OCI-LY1 (cell line): Measurements from ENCODE around the gene ATAD3A.
"Not testable (repeated sequence)": the region's sequence is repeated elsewhere in the genome, so short reads cannot be mapped to it uniquely, and the experiment has no call there.

Experiments used
- H2AFZ ChIP-seq: fragments of 200-600 bp; sonication (generic), shearing (Covaris generic); 2 replicates; pipeline ENCODE4 v1.6.0; 2014; ENCODE audit warnings: antibody characterized with exemption, mild to moderate bottlenecking, low read length
- H3F3A ChIP-seq: fragments of 200-600 bp; sonication (generic), shearing (Covaris generic); 2 replicates; pipeline ENCODE4 v1.6.0; 2014; ENCODE audit warnings: mild to moderate bottlenecking, antibody characterized with exemption, low read length, moderate library complexity; ENCODE audit not compliant: insufficient read depth
- H3K27ac ChIP-seq: fragments of 200-600 bp; sonication (generic); 2 replicates; pipeline ENCODE4 v1.5.1; 2014; ENCODE audit warnings: low read length, mixed run types, mild to moderate bottlenecking, low read depth; ENCODE audit not compliant: poor library complexity, severe bottlenecking
- H3K27me3 ChIP-seq: fragments of 200-600 bp; sonication (generic); 2 replicates; pipeline ENCODE4 v1.6.0; 2014; ENCODE audit warnings: antibody characterized with exemption, mild to moderate bottlenecking, low read length, moderate library complexity; ENCODE audit not compliant: insufficient read depth
- H3K36me3 ChIP-seq: fragments of 200-600 bp; sonication (generic); 2 replicates; pipeline ENCODE4 v1.6.1; 2014; ENCODE audit warnings: mild to moderate bottlenecking, antibody characterized with exemption, low read length, moderate library complexity, mixed read lengths; ENCODE audit not compliant: insufficient read depth
- H3K4me1 ChIP-seq: fragments of 200-600 bp; sonication (generic); 2 replicates; pipeline ENCODE4 v1.5.1; 2014; ENCODE audit warnings: mild to moderate bottlenecking, low read length, moderate library complexity; ENCODE audit not compliant: insufficient read depth, severe bottlenecking
- H3K4me2 ChIP-seq: fragments of 200-600 bp; sonication (generic), shearing (Covaris generic); 2 replicates; pipeline ENCODE4 v1.6.1; 2014; ENCODE audit warnings: low read length
- H3K4me3 ChIP-seq: fragments of 200-600 bp; sonication (generic); 2 replicates; pipeline ENCODE4 v1.5.1; 2014; ENCODE audit warnings: low read length, low read depth, mild to moderate bottlenecking, mixed read lengths; ENCODE audit not compliant: poor library complexity, severe bottlenecking
- H3K79me2 ChIP-seq: fragments of 200-600 bp; shearing (Covaris generic); 2 replicates; pipeline ENCODE4 v1.6.1; 2016; ENCODE audit warnings: mixed run types, low read length, mixed read lengths; ENCODE audit not compliant: insufficient read depth
- H3K9ac ChIP-seq: fragments of 200-600 bp; sonication (generic), shearing (Covaris generic); 2 replicates; pipeline ENCODE4 v1.6.1; 2014; ENCODE audit warnings: mild to moderate bottlenecking, low read length, mixed read lengths
- H3K9me2 ChIP-seq: fragments of 200-600 bp; sonication (generic), shearing (Covaris generic); 2 replicates; pipeline ENCODE4 v1.6.1; 2014; ENCODE audit warnings: low read depth, mild to moderate bottlenecking, low read length, mixed read lengths
- H3K9me3 ChIP-seq: fragments of 200-600 bp; shearing (Covaris generic); 2 replicates; pipeline ENCODE4 v1.6.1; 2014; ENCODE audit warnings: low read length, mixed read lengths
- H4K20me1 ChIP-seq: fragments of 200-600 bp; sonication (generic), shearing (Covaris generic); 2 replicates; pipeline ENCODE4 v1.6.0; 2016; ENCODE audit warnings: mild to moderate bottlenecking, low read length; ENCODE audit not compliant: insufficient read depth
- CTCF ChIP-seq: fragments of 200-600 bp; sonication (generic), shearing (Covaris generic); IDR thresholded peaks from 2 replicates; pipeline ENCODE4 v1.5.1; 2017; ENCODE audit warnings: mild to moderate bottlenecking, antibody characterized with exemption, low read length, moderate library complexity, mixed read lengths
- EZH2 ChIP-seq: fragments of 200-600 bp; sonication (generic), shearing (Covaris generic); IDR thresholded peaks from 2 replicates; pipeline ENCODE4 v1.8.0; 2017; ENCODE audit warnings: borderline replicate concordance, mixed run types, mild to moderate bottlenecking, antibody characterized with exemption, low read length, moderate library complexity, mixed read lengths

The ATAD3A gene

GRCh38 chr1:1510912-1511532 is 940 bp upstream of the ATAD3A start:
- Histone ChIP-seq H3K9me2 (no peaks in the 10 kb centered on the region), H3F3A (no peaks in the 10 kb centered on the region), H4K20me1 (no peaks in the 10 kb centered on the region), H3K36me3 (peaks cover 10% of the 10 kb centered on the region), H3K27ac (peak overlapping the region; percentile 84), H3K4me3 (peak overlapping the region; percentile 96), H3K27me3 (no peaks in the 10 kb centered on the region), H2AFZ (no peak overlapping the region), H3K79me2 (no peaks in the 10 kb centered on the region), H3K4me2 (peak overlapping the region; percentile 84), H3K9ac (peak overlapping the region; percentile 98), H3K9me3 (no peaks in the 10 kb centered on the region), H3K4me1 (peaks cover 24% of the 10 kb centered on the region)
- TF ChIP-seq CTCF (peak; percentile 8; the same call in 1 of the 2 replicates), EZH2 (no peak)

GRCh38 chr1:1512425-1512824 is 463 bp downstream of the ATAD3A start:
- H3K79me2 ChIP-seq, H3K9me2 ChIP-seq, H4K20me1 ChIP-seq, H3K27ac ChIP-seq, H3K9me3 ChIP-seq, H3K27me3 ChIP-seq, H3F3A ChIP-seq, H2AFZ ChIP-seq: not testable (repeated sequence)
- peaks cover 20% of the 10 kb centered on the region for H3K4me1 ChIP-seq
- peaks cover 20% of the 10 kb centered on the region for H3K36me3 ChIP-seq
- peak overlapping the region; percentile 68; the same call in 1 of the 2 replicates for H3K9ac ChIP-seq
- peak overlapping the region; percentile 96 for H3K4me3 ChIP-seq
- H3K4me2 ChIP-seq = peak overlapping the region; percentile 71; the same call in 1 of the 2 replicates

GRCh38 chr1:1513675-1514074 is 1.7 kb downstream of the ATAD3A start:
- Histone ChIP-seq H3K9ac (peak overlapping the region; percentile 44; the same call in 1 of the 2 replicates), H3K4me1 (peaks cover 20% of the 10 kb centered on the region), H3K4me3 (peak overlapping the region; percentile 96), H3K4me2 (peak overlapping the region; percentile 48), H3K36me3 (peaks cover 31% of the 10 kb centered on the region)
- not testable (repeated sequence) for H3K27me3 ChIP-seq, H4K20me1 ChIP-seq, H3K79me2 ChIP-seq, H3K9me3 ChIP-seq, H3F3A ChIP-seq, H3K9me2 ChIP-seq, H3K27ac ChIP-seq, H2AFZ ChIP-seq

- Histone ChIP-seq H3K4me1 (peaks cover 20% of the 10 kb centered on the region), H3K36me3 (peaks cover 32% of the 10 kb centered on the region), H3K4me2 (peak overlapping the region; percentile 32; the same call in 1 of the 2 replicates)
- H2AFZ ChIP-seq, H3K4me3 ChIP-seq, H3K27ac ChIP-seq, H3K9me2 ChIP-seq, H3K9me3 ChIP-seq, H3K79me2 ChIP-seq, H3K9ac ChIP-seq, H3K27me3 ChIP-seq, H3F3A ChIP-seq, H4K20me1 ChIP-seq: not testable (repeated sequence)
Measured at GRCh38 chr1:1514376-1514775, 2.4 kb downstream of the ATAD3A start.

- not testable (repeated sequence) for H3K27ac ChIP-seq, H3K4me1 ChIP-seq, H3K9me2 ChIP-seq, H3K4me3 ChIP-seq, H3F3A ChIP-seq, H3K4me2 ChIP-seq, H3K9me3 ChIP-seq, H4K20me1 ChIP-seq, H3K27me3 ChIP-seq, H3K9ac ChIP-seq, H3K79me2 ChIP-seq, H2AFZ ChIP-seq
- peaks cover 52% of the 10 kb centered on the region for H3K36me3 ChIP-seq
Measured at GRCh38 chr1:1516923-1517322, 5.0 kb downstream of the ATAD3A start.
